HG03342 (cell line): Measurements from ENCODE around the gene NEK11.

Experiments used
- ATAC-seq: cut with Tn5 transposase; IDR thresholded peaks from one replicate; pipeline ENCODE4 v1.9.1; 2021; ENCODE audit warnings: mild to moderate bottlenecking, moderate library complexity; ENCODE audit not compliant: unreplicated experiment

NEK11 gene

DNA sequence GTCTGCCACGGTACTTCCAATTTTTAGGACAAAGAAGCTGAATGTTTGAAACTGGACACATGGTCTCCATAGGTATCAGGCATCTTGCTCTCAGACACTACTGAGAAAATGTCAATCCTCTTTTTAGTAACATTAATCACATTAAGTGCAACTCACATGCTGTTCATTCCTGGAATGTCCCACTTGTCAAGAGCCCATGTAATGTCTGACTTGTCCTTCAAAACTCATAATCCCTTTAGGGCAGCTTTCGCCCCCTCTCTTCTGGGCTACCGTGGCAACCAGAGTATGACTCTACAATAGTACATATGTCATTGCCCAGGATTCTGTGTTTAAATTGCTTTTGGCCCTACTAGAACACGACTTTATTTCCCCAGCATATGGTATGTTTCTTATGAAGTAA lies 367.2 kb downstream of the NEK11 start:
- ATAC-seq, result no peak

DNA sequence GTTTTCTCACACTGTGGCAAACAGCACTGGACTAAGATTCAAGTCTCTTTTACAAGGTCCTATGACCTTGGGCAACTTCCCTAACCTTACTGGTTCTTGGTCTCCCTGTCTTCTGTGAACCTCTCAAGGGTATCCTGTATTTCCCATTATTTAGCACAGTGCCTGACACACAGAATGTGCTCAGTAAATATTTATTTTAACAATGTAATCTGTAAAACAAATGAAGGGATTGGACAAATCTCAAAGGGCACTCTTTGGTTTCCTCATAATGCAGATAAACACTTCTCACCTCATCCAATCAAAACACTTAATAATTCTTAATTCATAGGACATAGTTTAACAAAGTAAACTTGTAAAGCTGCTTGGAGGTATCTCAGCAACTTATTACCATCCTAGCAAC lies 367.7 kb downstream of the NEK11 start:
- ATAC-seq, result no peak

DNA sequence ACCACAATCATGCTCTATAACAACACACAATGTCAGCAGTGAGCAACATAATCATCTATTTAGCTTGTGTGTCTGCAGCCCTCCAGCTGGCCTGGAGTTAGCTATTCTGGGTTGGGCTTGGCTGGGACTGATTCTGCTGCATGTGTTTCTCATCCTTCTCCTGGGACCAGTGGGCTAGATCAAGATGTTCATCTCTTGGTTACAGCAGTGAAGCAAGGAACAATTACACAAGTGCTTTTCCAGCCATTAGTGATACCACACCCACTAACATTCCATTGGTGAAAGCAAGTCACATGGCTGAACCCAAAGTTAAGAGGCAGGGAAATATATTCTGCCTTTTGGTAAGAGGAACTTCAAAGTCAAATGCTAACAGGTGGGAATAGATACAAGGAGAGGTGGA lies 369.5 kb downstream of the NEK11 start:
- no peak for ATAC-seq

DNA sequence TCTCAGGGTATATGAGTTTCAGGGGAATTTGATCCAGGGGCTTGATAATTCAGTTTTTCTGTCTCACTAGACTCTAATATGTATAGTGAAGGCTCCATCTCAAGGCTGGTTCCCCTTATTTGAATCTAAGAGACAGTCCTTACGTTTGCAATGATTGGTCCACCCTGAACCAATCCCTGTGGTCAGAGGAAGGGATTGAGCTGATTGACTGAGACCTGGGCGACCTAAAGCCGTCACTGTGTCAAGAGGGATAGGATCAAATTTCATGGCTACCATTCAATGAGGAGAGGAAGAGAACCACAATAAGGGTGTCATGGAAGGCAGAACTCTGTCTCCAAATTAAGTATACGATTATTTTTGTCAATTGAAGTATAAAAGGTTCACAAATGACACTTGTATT lies 371.2 kb downstream of the NEK11 start:
- no peak for ATAC-seq
